ENCODE measurements around the gene VPS51. TPM values are rescaled to one million over a fixed set of nuclear protein-coding genes. Genes with fewer than 3 reads are reported as not detected.

The VPS51 gene
- total RNA-seq, 1 donor from 2014 or later, result 116 TPM

DNA sequence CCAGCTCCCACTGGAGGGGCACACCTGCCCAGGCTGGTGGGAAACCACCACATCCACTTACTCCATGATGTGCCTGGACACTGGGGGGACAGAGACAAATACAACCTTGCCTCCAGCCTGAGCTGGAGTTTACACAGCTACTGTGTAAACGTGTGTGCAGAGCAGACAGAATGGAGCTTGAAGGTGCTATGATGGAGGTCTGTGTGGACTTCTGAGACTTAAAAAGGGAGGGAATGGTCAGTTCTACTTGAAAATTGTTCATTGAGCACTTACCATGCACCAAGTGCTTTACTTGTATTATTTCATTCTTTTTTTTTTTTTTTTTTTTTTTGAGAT is 23.4 kb upstream of the VPS51 start:
- no peak for DNase-seq (ENCODE audit: low spot score)

- no peak for DNase-seq (ENCODE audit: low spot score)
These were observed 18.6 kb upstream of the VPS51 start for GRCh38 chr11:65077451-65077850.

- DNase-seq (ENCODE audit: low spot score), result peak; percentile 52
These were observed 17.9 kb upstream of the VPS51 start for GRCh38 chr11:65078151-65078550.

DNA sequence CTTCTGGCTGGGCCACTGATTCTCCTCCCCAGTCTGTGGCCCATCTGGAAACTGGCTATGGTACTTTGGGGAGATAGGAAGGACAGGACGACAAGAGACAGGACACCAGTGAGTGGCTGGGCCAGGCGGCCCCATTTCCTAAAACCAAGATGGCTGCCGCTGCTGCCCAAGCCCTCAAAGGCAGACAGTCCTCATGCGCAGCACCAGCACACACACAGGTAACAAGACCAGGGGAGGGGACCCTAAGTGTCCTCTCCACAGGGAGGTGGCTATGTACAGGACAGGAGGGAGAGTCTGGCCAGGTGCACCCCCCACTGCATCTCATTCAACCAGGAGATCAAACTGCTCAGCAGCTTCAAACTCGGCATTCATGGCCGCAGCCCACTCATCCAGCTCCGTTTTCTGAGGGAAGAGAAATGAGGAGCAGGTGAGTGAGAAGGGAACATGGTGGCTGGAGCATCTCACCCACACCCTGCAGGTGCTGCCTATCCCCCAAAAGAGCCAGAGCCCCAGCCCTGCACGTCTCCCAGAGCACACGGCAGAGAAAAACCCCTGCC is 17.1 kb upstream of the VPS51 start:
- no peak for DNase-seq (ENCODE audit: low spot score)

GRCh38 chr11:65083134-65083833 is 12.7 kb upstream of the VPS51 start:
- DNase-seq (ENCODE audit: low spot score), result no peak

DNA sequence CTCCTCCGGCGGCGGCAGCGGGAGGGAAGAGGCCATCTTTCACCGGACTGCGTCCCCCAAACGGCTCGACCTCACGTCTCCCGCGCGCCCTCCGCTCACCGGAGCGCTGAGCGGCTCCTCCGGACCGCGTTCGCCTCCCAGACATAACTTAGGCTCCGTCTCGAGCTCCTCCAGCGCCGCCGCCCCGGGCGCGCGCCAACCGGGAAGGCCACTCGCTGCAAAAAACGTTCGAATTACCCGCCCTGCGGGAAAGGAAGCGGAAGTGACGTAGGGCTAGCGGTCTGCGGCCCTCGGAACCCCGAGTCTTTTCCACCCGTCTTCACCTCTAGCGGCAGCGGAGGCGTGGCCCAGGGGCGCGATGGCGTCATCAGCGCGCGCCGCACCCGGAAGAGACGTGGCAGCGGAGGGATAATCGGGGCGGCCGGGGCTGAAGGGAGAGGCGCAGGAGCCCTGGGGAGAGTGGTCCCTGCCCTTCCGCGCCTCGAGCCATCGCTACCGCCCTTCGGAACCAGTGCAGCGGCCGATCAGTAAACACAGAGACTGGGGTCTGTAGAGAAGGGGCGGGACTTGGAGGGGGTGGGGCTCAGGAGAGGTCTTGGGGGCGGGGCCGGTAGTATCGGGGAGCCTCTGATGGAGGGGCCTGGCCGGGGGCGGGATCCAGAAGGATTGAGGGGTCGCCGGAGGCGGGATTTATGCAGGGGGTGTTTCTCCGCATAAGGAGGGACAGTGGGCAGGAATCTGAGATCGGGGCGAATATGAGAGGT is 12.0 kb upstream of the VPS51 start, which contains the start of the genes CDCA5 and ZFPL1:
TSS of gene CDCA5 (minus strand) at position 207 of the 764 bp plus-strand sequence. CDS start at position 145, 62 bp downstream.
TSS of gene ZFPL1 (plus strand) at position 389 of the 764 bp plus-strand sequence. CDS start 477 bp downstream, outside the sequence.
- DNase-seq (ENCODE audit: low spot score), result peak; percentile 97

- DNase-seq (ENCODE audit: low spot score), result no peak
These were observed 11.2 kb upstream of the VPS51 start for GRCh38 chr11:65084598-65085375.

- no peak for DNase-seq (ENCODE audit: low spot score)
These were observed 10.6 kb upstream of the VPS51 start for GRCh38 chr11:65085446-65085845.

- no peak for DNase-seq (ENCODE audit: low spot score)
These were observed 9.2 kb upstream of the VPS51 start for GRCh38 chr11:65086809-65087208.

DNA sequence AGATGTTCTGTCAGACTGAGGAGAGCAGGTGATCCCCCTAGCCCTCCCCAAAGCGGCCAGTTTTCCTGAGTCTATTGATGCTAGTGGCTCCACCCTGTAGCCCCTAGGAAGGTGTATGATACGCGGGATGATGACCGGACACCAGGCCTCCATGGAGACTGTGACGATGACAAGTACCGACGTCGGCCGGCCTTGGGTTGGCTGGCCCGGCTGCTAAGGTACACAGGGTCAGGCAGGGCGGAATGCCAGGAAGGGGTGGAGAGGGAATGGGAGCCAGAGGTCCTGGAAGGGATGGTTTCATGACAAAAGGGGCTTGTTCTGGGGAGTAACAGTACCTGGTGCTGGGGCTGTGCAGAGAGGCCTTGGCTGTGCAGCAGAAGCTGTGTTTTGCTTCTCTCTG is 8.8 kb upstream of the VPS51 start:
- no peak for DNase-seq (ENCODE audit: low spot score)

DNA sequence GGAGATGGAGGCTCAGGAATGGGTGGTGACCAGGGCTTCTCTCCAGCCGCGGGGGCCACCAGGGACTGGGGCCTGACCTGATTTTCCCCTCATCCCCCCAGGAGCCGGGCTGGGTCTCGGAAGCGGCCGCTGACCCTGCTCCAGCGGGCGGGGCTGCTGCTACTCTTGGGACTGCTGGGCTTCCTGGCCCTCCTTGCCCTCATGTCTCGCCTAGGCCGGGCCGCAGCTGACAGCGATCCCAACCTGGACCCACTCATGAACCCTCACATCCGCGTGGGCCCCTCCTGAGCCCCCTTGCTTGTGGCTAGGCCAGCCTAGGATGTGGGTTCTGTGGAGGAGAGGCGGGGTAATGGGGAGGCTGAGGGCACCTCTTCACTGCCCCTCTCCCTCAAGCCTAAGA is 8.2 kb upstream of the VPS51 start:
- DNase-seq (ENCODE audit: low spot score), result no peak

DNA sequence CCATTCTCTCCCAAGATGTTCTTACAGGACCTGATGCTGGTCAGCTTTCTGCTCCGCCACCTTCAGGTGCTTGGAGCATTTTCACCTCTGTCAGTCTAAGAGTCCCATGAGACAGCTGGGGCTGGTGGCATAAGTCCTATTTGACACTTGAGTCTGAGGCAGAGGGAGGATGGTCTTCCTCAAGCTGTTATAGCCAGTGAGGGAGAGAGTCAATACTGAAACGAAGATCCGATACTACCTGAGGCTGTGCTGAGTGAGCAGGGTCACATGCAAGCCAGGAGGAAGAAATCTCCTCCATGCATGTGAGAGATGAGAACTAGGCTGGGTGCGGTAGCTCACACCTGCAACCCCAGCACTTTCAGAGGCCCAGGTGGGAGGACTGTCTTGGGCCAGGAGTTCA is 6.4 kb upstream of the VPS51 start:
- no peak for DNase-seq (ENCODE audit: low spot score)

DNA sequence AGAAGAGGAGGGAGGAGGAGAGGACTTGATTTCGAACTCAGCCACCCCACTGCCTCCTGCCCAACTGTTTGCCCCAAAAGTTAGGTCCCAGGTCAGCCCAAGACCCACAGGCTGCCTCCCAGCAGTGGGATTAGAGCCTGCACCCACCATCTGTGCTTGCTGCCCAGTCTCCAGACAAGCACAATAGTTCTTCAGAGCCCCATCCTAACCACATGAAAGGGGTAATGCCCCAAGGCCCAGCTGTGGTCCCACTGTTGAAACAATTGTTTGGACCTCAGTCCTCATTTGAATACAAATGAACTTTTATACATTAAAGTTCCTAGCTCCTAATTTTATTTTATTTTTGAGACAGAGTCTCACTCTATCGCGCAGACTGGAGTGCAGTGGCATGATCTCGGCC is 5.4 kb upstream of the VPS51 start:
- DNase-seq (ENCODE audit: low spot score), result no peak

DNA sequence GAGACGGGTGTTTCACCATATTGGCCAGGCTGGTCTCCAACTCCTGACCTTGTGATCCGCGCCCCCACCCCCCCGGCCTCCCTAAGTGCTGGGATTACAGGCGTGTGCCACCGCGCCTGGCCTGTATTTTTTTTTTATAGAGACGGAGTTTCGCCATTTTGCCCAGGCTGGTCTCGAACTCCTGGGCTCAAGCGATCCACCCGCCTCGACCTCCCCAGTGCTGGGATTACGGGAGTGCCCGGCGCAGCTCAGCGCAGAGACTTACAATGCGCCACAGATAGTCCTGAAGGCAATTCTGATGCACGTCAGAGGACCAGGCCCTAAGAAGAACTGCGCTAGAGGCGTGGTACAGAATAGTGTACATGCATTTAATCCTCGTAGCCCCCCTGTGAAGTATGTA is 587 bp upstream of the VPS51 start:
- DNase-seq (ENCODE audit: low spot score), result no peak

GRCh38 chr11:65096926-65097325 is 912 bp downstream of the VPS51 start:
- DNase-seq (ENCODE audit: low spot score), result no peak

DNA sequence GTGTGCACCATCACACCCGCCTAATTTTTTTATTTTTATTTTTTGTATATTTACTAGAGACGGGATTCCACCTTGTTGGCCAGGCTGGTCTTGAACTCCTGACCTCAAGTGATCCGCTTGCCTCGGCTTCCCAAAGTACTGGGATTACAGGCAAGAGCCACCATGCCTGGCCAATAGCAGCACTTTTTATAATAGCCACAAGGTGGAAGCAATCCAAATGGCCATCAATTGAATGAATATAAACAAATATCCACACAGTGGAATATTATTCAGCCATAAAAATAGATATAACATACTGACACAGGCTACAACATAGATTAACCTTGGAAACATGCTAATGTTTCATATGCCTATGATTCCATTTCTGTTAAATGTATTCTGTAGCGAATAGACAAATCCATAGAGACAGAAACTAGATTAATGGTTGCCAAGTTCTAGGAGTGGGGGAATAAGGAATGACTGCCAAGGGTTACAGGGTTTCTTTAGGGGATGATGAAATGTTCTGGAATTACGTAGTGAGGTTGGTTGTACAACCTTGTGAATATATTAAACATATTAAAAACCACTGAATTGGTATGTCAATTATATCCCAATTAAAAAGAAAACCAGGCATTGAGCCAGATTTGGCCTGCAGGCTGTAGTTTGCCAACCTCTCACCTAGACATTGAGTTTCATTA is 4.8 kb downstream of the VPS51 start:
- no peak for DNase-seq (ENCODE audit: low spot score)

GRCh38 chr11:65102142-65103095 is 6.4 kb downstream of the VPS51 start:
- no peak for DNase-seq (ENCODE audit: low spot score)

DNA sequence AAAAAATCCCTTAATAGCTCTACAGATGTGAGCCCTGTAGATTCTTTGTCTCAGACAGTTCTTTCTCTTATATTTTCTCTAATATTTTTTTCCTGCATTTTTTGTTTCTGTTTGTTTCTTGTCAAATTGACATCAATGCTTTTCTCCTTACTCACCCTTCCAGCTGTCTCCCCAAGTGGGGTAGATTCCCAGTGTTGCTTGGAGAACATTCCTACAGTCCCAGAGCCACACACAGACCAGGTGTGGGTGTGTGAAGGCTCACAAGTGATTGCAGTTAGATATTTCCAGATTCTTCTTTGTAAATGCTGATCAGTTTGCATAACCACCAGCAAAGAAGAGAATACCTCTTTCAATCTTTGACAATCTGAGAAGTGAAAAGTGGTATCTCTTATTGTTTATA is 7.5 kb downstream of the VPS51 start:
- no peak for DNase-seq (ENCODE audit: low spot score)

DNA sequence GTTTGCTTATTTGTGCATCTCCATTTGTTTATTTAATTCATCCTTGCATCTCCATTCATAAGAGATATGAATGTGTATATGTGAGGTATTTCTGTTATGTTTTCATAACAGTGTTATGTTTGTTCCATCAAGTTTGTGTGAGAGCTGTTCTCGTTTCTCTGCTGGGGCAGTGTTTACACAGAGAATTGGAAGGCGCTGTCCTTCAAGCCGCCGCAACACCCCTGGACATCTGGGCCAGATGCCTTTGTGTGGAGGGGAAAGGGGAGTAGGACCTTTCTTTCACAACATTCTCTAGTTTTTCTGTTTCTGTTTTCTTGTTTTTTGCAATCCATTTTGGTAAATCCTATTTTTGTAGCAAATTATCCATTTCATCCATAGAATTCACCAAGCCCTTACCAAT is 8.6 kb downstream of the VPS51 start:
- DNase-seq (ENCODE audit: low spot score), result no peak

DNA sequence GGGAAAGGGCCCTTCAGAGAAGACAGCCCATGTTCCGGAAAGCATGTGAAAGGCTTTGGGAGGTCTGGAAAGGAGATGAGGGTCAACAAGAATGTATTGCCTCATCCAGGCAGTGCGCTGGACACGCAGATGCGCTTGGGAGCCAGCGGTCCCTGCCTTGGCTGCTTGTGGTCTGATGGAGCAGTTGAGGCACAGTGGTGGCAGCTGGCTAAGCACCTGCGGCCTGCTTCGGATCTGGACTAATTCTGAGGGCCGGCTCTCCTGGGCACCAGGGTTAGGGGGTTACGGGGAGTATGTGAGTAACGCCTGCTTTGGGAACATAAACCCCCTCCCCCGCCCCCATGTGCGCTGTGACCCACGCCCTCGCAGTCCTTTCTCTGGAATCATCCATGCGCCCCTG is 11.1 kb downstream of the VPS51 start:
- DNase-seq (ENCODE audit: low spot score), result no peak

Measured in mucosa of gallbladder (tissue), 1 donor.